Endodermal cell (in vitro differentiated cells): ENCODE measurements around the gene ORM1. TPM values are rescaled to one million over a fixed set of nuclear protein-coding genes. Genes with fewer than 3 reads are reported as not detected.
"Not testable (repeated sequence)": the region's sequence is repeated elsewhere in the genome, so short reads cannot be mapped to it uniquely, and the experiment has no call there.

ENCODE experiments used
- DNase-seq: peaks from one replicate; pipeline ENCODE4 v3.0.0-alpha.2; 2017
- H3K27ac ChIP-seq: 2 replicates; pipeline ENCODE4 v1.5.1; 2013; ENCODE audit warnings: mild to moderate bottlenecking, low read depth, low read length, moderate library complexity
- H3K27me3 ChIP-seq: 2 replicates; pipeline ENCODE4 v1.6.1; 2013; ENCODE audit warnings: mild to moderate bottlenecking, low read length, moderate library complexity; ENCODE audit not compliant: insufficient read depth, control insufficient read depth, poor library complexity, severe bottlenecking
- H3K36me3 ChIP-seq: 2 replicates; pipeline ENCODE4 v1.7.0; 2013; ENCODE audit warnings: mild to moderate bottlenecking, low read length, moderate library complexity; ENCODE audit not compliant: control insufficient read depth, insufficient read depth
- H3K4me1 ChIP-seq: one replicate; pipeline ENCODE4 v1.7.0; 2013; ENCODE audit warnings: low read length; ENCODE audit not compliant: control insufficient read depth, insufficient read depth
- H3K4me3 ChIP-seq: 2 replicates; pipeline ENCODE4 v1.5.1; 2013; ENCODE audit warnings: mild to moderate bottlenecking, low read length, moderate library complexity
- H3K9ac ChIP-seq: 2 replicates; pipeline ENCODE4 v1.6.1; 2013; ENCODE audit warnings: mild to moderate bottlenecking, low read length, moderate library complexity; ENCODE audit not compliant: poor library complexity, severe bottlenecking; ENCODE audit errors: extremely low read depth
- H3K9me3 ChIP-seq: 2 replicates; pipeline ENCODE4 v1.6.1; 2013; ENCODE audit warnings: mild to moderate bottlenecking, low read length, moderate library complexity; ENCODE audit not compliant: control insufficient read depth
- H3K27ac Mint-ChIP-seq: 2 replicates; pipeline ENCODE4 v1.8.0; 2020; ENCODE audit warnings: mixed read lengths
- H3K27me3 Mint-ChIP-seq: 2 replicates; pipeline ENCODE4 v1.8.0; 2021; ENCODE audit warnings: mild to moderate bottlenecking, mixed read lengths; ENCODE audit not compliant: insufficient read depth
- H3K36me3 Mint-ChIP-seq: 2 replicates; pipeline ENCODE4 v1.8.0; 2020; ENCODE audit warnings: low read depth, mixed read lengths
- H3K4me1 Mint-ChIP-seq: 2 replicates; pipeline ENCODE4 v1.8.0; 2020; ENCODE audit warnings: mixed read lengths
- H3K4me3 Mint-ChIP-seq: 2 replicates; pipeline ENCODE4 v1.8.0; 2020; ENCODE audit warnings: mild to moderate bottlenecking, moderate library complexity, mixed read lengths
- H3K9me3 Mint-ChIP-seq: 2 replicates; pipeline ENCODE4 v1.8.0; 2020; ENCODE audit warnings: mild to moderate bottlenecking, mixed read lengths
- WGBS, 2 experiments: methylation state at CpG; one replicate each; pipeline versions ENCODE4 v1.1.5 to v1.1.7; 2013; ENCODE audit warnings: missing lambda C conversion rate in 2 of 2, mixed read lengths in 1 of 2; ENCODE audit not compliant: insufficient coverage in 1 of 2, insufficient read length in 1 of 2; 5-methylcytosine and 5-hydroxymethylcytosine counted together
- long read RNA-seq, 4 experiments: library from polyadenylated mRNA in 2 of 4; library from RNA in 1 of 4; library from capped mRNA in 1 of 4; stranded (forward) in 3 of 4; unstranded in 1 of 4; transcript quantifications; one replicate each; pipeline ENCODE4 v2.0.0, GENCODE V29; 2020 to 2021; ENCODE audit warnings: inconsistent platforms in 1 of 4
- polyA plus RNA-seq, 2 experiments: library from polyadenylated mRNA; stranded (reverse); fragments of 50-300 nt; gene quantifications; one replicate each; pipeline ENCODE4 v1.2.3, GENCODE V29; 2013
- total RNA-seq, 2 donors: library from RNA; stranded (reverse); fragmentation: NEBNext Ultra II Directional in 1 of 2; extraction: Animal tissue kit (Norgen Biotek cat#: 25700) in 1 of 2; gene quantifications; 2 replicates in 1 of 2; 3 replicates in 1 of 2; pipeline ENCODE4 v1.2.1, GENCODE V29; 2021
- TF ChIP-seq, protein P1 (sequence below): fragments of 200-600 bp; sonication (generic); conservative IDR thresholded peaks from 2 replicates; pipeline ENCODE4 v1.5.0; 2021; ENCODE audit warnings: antibody characterized with exemption, mild to moderate bottlenecking

The ORM1 gene
- total RNA-seq, result under 1 TPM in 1 of 2 donors, not detected in 1; 0.59 TPM
- not detected for polyA plus RNA-seq (2013, experiment 1 of 2)
- polyA plus RNA-seq (2013, experiment 2 of 2), result not detected
- long read RNA-seq, experiment 1, result 0 reads
- long read RNA-seq, experiment 2, result 0 reads
- long read RNA-seq, experiment 3, result 0 reads
- long read RNA-seq, experiment 4, result 0 reads

DNA sequence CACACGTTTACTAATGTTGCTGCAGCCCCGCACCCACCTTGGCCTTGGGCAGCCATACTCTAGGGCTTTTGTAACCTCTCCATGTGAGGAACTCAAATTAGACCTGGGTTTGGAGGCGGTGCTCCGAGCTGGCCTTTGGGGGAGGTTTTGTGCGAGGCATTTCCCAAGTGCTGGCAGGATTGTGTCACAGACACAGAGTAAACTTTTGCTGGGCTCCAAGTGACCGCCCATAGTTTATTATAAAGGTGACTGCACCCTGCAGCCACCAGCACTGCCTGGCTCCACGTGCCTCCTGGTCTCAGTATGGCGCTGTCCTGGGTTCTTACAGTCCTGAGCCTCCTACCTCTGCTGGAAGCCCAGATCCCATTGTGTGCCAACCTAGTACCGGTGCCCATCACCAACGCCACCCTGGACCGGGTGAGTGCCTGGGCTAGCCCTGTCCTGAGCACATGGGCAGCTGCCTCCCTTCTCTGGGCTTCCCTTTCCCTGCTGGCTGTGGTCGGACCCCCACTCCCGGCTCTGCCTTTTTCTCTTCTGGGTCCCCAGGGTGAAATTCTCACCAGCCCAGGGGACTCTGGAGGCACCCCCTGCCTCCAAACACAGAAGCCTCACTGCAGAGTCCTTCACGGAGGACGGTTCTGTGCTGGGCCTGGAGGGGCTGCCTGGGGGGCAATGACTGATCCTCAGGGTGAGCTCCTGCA is at the start of gene ORM1:
Gene ORM1 (plus strand): TSS at position 268 of the 701 bp plus-strand sequence. CDS start 36 bp downstream, at position 304.
- DNase-seq, H3K4me1 ChIP-seq, H3K27ac Mint-ChIP-seq, H3K9ac ChIP-seq, H3K27ac ChIP-seq, H3K27me3 ChIP-seq, H3K36me3 Mint-ChIP-seq, H3K4me3 Mint-ChIP-seq, H3K4me1 Mint-ChIP-seq, H3K36me3 ChIP-seq, H3K4me3 ChIP-seq, H3K9me3 Mint-ChIP-seq, H3K9me3 ChIP-seq, H3K27me3 Mint-ChIP-seq: not testable (repeated sequence)
- 100% methylated on average over 1 of the region's 15 CpGs; no CpG with 5 or more reads in 1 of the 2 experiments for WGBS, 2 experiments

DNA sequence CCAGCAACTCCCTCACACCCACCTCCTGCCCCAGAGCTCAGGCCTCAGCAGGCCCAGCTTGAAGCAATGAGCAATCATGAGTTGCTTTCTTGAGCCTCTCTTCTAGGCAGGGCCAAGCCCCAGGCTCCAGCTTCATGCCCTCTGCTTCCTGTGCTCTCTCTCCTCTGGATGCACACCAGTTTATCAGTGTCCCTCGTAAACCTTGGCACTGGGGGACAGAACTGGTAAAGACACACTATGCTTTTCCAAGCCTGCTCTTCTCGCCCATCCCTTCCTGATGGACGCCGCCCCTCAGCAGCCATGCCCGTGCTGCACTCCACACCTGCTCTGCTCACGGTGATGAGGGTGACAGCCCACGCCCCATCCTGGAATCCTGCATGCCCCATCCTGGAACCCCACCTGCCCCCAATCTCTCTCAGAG is 49.4 kb upstream of the ORM1 start:
- Mint-ChIP-seq H3K4me1 (peaks cover 8% of the 10 kb centered on the region), H3K4me3 (no peak overlapping the region), H3K27me3 (no peaks in the 10 kb centered on the region), H3K36me3 (peaks cover 37% of the 10 kb centered on the region), H3K27ac (no peak overlapping the region), H3K9me3 (no peaks in the 10 kb centered on the region)
- Histone ChIP-seq H3K4me3 (no peak overlapping the region), H3K9me3 (no peaks in the 10 kb centered on the region), H3K4me1 (no peaks in the 10 kb centered on the region), H3K36me3 (peaks cover 41% of the 10 kb centered on the region), H3K9ac (no peak overlapping the region), H3K27me3 (no peaks in the 10 kb centered on the region), H3K27ac (no peak overlapping the region)
- DNase-seq, result no peak
- TF ChIP-seq, protein P1, sequence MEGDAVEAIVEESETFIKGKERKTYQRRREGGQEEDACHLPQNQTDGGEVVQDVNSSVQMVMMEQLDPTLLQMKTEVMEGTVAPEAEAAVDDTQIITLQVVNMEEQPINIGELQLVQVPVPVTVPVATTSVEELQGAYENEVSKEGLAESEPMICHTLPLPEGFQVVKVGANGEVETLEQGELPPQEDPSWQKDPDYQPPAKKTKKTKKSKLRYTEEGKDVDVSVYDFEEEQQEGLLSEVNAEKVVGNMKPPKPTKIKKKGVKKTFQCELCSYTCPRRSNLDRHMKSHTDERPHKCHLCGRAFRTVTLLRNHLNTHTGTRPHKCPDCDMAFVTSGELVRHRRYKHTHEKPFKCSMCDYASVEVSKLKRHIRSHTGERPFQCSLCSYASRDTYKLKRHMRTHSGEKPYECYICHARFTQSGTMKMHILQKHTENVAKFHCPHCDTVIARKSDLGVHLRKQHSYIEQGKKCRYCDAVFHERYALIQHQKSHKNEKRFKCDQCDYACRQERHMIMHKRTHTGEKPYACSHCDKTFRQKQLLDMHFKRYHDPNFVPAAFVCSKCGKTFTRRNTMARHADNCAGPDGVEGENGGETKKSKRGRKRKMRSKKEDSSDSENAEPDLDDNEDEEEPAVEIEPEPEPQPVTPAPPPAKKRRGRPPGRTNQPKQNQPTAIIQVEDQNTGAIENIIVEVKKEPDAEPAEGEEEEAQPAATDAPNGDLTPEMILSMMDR, result no peak
- 91 to 92% methylated on average over 6 to 7 of the region's 7 CpGs for WGBS, 2 experiments

DNA sequence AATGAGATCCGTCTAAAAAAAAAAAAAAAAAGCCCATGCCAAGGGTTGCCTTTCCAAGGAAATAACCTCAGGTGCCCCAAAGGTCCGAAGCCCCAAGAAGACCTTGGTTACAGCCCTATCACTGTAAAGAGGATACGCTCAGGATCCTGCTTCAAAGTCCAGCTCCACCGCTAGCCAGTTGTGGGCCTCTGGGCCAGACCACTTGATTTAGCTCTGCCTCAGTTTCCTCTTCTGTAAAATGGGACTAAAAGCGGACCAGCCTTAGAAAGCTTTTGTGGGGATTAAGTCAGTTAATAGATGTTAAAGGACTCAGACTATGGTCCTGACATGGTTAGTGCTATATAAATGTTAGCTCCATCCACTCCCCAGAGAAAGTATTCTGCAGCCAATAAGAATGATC is 48.7 kb upstream of the ORM1 start:
- H3K4me1 Mint-ChIP-seq, result peaks cover 8% of the 10 kb centered on the region
- TF ChIP-seq, protein P1, result no peak
- Histone ChIP-seq H3K27me3 (no peaks in the 10 kb centered on the region), H3K4me1 (no peaks in the 10 kb centered on the region), H3K27ac (no peak overlapping the region), H3K4me3 (no peak overlapping the region), H3K9me3 (no peaks in the 10 kb centered on the region), H3K36me3 (peaks cover 41% of the 10 kb centered on the region), H3K9ac (no peak overlapping the region)
- H3K9me3 Mint-ChIP-seq, result no peaks in the 10 kb centered on the region
- H3K36me3 Mint-ChIP-seq, result peaks cover 43% of the 10 kb centered on the region
- H3K4me3 Mint-ChIP-seq, result no peak overlapping the region
- H3K27ac Mint-ChIP-seq, result no peak overlapping the region
- 93 to 97% methylated on average over 3 to 5 of the region's 5 CpGs for WGBS, 2 experiments
- H3K27me3 Mint-ChIP-seq, result no peaks in the 10 kb centered on the region
- no peak for DNase-seq
